ENCODE results near the gene CDADC1.
"Not testable (repeated sequence)": the region's sequence is repeated elsewhere in the genome, so short reads cannot be mapped to it uniquely, and the experiment has no call there.

The CDADC1 gene

GRCh38 chr13:49319951-49320350 lies 72.2 kb downstream of the CDADC1 start:
- DNase-seq = no peak

DNA sequence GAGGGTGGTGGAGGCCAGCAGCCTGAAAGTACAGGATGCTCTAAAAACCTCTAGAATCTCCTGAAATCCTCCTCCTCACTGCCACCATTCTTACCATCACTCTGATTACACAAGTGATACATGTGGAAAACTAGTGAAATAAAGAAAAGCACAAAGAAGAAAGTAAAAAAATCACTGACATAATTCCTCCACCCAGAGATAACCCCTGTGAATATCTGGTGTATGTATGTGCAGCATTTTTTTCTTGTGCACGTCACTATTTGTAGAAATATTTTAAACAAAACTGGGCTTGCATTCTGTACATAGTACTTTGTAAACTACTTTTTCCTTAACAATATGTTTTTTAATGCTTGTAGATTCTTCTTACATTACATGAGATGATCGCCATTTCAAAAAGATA lies 73.2 kb downstream of the CDADC1 start:
- no peak for DNase-seq

DNA sequence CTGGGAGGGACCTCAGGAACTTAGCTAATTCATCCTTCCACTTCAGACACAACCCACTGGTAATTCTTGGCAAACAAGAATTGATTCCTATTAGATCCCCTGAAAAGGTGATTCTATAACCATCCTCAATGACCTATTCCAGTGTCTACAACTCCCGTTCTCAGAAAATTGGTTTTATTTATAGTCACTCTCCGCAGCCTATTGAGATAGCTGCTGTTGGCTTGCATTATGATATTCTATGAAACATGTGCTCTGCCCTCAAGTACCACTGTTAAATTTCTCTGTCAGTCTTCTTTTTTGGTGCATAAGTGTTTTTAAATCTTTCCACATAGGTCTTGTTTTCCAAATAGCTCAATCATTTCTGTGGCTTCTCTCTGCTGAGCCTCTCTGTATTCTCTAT lies 75.0 kb downstream of the CDADC1 start:
- no peak for DNase-seq

- DNase-seq = no peak
Measured at GRCh38 chr13:49323344-49323743, 75.6 kb downstream of the CDADC1 start.

- no peak for DNase-seq
Measured at GRCh38 chr13:49326222-49326917, 78.6 kb downstream of the CDADC1 start.

DNA sequence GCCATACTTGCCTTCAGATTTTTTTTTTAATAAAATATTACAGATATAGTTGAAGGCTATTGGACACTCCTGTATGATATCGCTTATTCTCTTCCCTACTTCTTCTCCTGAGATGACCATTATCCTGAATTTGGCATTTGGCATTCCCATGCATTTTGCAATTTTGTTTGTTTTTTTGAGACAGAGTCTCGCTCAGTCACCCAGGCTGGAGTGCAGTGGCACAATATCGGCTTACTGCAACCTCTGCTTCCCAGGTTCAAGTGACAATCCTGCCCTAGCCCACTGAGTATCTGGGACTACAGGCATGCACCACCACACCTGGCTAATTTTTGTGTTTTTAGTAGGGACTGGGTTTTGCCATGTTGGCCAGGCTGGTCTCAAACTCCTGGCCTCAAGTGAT lies 79.4 kb downstream of the CDADC1 start:
- not testable (repeated sequence) for DNase-seq

GRCh38 chr13:49329831-49330545 lies 82.3 kb downstream of the CDADC1 start:
- DNase-seq = no peak

GRCh38 chr13:49330546-49330864 lies 82.8 kb downstream of the CDADC1 start:
- no peak for DNase-seq

DNA sequence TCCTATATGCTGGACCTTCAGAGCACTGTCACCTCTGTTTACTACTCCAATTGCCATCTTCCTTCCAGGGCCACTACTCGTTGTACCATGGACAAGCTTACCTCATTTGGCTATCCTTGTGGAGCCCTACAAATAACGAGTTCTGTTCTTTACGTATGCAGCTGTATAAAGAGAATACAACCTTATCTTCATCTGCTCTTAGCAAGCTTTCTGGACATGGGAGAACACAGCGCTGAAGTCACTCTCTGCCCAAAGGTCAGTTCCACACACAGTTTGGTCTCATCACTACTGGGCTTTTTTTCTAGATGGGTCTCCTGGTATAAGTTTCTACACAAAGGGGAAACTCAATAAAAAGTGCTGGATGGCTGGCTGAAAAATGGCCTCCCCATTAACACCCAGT lies 88.9 kb downstream of the CDADC1 start:
- DNase-seq = no peak

- no peak for DNase-seq
Measured at GRCh38 chr13:49340161-49340560, 92.4 kb downstream of the CDADC1 start.

- no peak for DNase-seq
Measured at GRCh38 chr13:49341517-49341916, 93.8 kb downstream of the CDADC1 start.

DNA sequence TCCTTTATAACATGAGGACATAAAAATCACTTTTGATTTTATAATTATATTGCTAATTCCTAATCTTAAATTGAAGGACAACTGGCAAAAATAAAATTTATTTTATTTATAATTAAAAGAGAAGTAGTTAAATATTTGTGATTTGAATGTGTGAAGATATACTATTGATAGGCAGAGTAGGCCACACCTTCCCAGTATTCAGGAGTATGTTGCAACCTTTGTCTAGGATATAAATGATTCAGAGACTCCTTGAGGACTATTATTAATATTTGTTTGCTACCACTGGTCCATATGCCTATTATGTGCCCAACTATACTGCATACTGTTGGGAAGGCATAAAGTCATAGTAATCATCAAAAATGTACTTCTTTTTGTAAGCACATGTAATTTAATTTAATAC lies 94.2 kb downstream of the CDADC1 start:
- DNase-seq = no peak

DNA sequence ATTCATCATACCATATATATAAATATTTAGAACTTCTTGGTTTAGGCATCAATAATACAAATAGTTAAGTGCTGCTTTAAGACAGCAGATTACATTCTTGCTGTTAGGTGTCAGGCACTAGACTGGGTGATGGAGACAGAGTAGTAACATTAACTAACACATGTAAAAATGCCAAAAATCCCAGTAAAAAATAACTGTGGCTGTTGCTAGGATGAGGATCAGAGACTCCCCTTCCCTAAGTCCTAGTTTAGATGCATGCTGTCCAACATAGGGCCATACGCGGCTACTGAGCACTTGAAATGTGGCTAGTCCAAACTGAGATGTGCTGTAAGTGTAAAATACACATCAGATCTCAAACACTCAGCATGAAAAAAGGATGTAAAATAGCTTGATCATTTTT lies 94.7 kb downstream of the CDADC1 start:
- DNase-seq = no peak

Measured in NCI-H1930 (cell line).